AG04450 (cell line): ENCODE data around the gene ASIC2. TPM values are rescaled to one million over a fixed set of nuclear protein-coding genes. Genes with fewer than 3 reads are reported as not detected.

Source experiments
- CTCF ChIA-PET: fragments of 300-600, 350-600 bp; formaldehyde crosslinking; extraction: SDS; loops from one replicate; lab custom pipeline; 2022; ENCODE audit warnings: antibody characterized with exemption, inconsistent platforms; lab: Charles Lee
- POLR2A ChIA-PET: fragments of 350-600 bp; formaldehyde crosslinking; extraction: SDS; loops from one replicate; lab custom pipeline; 2021; ENCODE audit warnings: antibody characterized with exemption, inconsistent platforms; lab: Yijun Ruan, JAX
- DNase-seq: peaks from one replicate; pipeline ENCODE4 v3.0.0-alpha.2; 2011; ENCODE audit warnings: low read depth, low spot score
- H3K27ac ChIP-seq: one replicate; pipeline ENCODE4 v1.5.1; 2012; ENCODE audit warnings: low read depth, low read length, control low read depth
- H3K27me3 ChIP-seq: one replicate; pipeline ENCODE4 v1.6.0; 2012; ENCODE audit warnings: low read length; ENCODE audit not compliant: control insufficient read depth, insufficient read depth
- H3K4me3 ChIP-seq: 2 replicates; pipeline ENCODE4 v1.5.1; 2011; ENCODE audit warnings: mild to moderate bottlenecking, low read depth, low read length, control low read depth
- H3K9me3 ChIP-seq: 2 replicates; pipeline ENCODE4 v1.5.1; 2012; ENCODE audit warnings: low read length; ENCODE audit not compliant: control insufficient read depth, insufficient read depth
- polyA plus RNA-seq: library from polyadenylated mRNA; depleted of rRNA; stranded (reverse); fragments of >200 nt; gene quantifications from 2 replicates; pipeline ENCODE4 v1.2.3, GENCODE V29; 2011
- TF ChIP-seq, protein P1 (sequence below): IDR thresholded peaks from 2 replicates; pipeline ENCODE4 v1.5.1; 2011; ENCODE audit warnings: low read depth, low read length, control low read depth, inconsistent platforms

The ASIC2 gene
- polyA plus RNA-seq, 1 experiment, result 0.19 TPM

DNA sequence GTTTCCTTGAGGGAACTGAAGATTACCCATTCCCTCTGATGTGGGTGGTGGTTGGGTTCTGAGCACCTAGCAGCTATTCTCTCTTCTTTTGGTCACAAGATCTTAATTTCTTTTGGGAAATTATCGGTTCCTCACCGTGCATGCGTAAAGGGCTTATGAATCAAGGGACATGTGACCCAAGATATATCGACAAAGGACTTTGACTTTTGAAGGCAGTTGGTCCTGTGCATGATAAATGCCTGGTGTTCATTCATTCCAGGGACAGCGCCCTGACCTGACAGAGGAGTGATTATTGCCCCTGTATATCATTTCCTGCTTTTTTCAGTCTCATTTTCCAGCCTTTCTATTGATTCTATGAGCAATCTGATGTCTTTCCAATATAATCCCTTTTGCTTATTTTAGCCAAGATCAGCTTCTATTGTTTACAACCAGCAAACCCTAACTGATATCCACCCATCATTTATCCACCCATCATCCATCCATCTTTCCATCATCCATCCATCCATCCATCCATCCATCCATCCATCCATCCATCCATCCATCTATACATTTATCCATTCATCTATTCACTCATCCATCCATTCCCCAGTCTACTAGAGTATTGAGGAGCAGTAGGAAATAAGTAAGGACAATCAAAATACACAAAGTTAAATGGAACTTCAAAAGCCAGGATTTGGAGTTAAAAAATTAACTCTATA lies 25.1 kb downstream of the ASIC2 start:
- no peaks in the 10 kb centered on the region for H3K27me3 ChIP-seq
- TF ChIP-seq, protein P1, sequence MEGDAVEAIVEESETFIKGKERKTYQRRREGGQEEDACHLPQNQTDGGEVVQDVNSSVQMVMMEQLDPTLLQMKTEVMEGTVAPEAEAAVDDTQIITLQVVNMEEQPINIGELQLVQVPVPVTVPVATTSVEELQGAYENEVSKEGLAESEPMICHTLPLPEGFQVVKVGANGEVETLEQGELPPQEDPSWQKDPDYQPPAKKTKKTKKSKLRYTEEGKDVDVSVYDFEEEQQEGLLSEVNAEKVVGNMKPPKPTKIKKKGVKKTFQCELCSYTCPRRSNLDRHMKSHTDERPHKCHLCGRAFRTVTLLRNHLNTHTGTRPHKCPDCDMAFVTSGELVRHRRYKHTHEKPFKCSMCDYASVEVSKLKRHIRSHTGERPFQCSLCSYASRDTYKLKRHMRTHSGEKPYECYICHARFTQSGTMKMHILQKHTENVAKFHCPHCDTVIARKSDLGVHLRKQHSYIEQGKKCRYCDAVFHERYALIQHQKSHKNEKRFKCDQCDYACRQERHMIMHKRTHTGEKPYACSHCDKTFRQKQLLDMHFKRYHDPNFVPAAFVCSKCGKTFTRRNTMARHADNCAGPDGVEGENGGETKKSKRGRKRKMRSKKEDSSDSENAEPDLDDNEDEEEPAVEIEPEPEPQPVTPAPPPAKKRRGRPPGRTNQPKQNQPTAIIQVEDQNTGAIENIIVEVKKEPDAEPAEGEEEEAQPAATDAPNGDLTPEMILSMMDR, result no peak
- H3K4me3 ChIP-seq, result no peak overlapping the region
- DNase-seq, result no peak
- H3K27ac ChIP-seq, result peak overlapping the region; percentile 21
- H3K9me3 ChIP-seq, result no peaks in the 10 kb centered on the region
- POLR2A ChIA-PET, result interaction anchor here (1.1 kb wide), 1 partner anchor 33 kb away, joined by 4 read pairs; no protein-coding TSS in a partner anchor
- CTCF ChIA-PET, result no interaction called here

DNA sequence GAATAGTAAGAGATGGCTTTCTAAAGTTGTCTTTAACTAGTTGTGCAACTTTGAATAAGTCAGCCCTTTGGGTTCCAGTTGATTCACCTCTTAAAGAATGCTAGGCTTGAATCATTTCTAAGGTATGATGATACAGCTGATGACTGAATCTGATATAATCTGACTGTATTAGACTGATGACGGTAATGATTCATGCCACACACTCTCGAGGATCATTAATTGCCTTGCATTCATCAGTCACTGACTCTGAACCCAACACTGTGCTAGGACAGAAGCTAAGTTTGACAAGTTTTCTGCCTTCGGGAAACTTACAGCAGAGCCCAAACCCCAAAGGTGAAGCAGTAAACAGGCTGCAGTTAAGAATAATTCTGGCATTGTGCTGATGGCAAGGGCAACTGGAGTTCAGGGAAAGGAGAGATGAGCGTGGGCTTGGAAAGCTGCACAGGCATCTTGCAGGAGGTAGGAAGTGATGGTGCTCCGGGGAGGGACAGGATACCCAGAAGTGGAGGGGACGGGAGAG lies 25.8 kb downstream of the ASIC2 start:
- H3K27ac ChIP-seq, result peak overlapping the region; percentile 57
- ChIA-PET CTCF (no interaction called here), POLR2A (interaction anchor here (1.1 kb wide), 1 partner anchor 32 kb away, joined by 4 read pairs; no protein-coding TSS in a partner anchor)
- peak; percentile 57 for DNase-seq
- H3K4me3 ChIP-seq, result no peak overlapping the region
- no peaks in the 10 kb centered on the region for H3K9me3 ChIP-seq
- TF ChIP-seq, protein P1, result no peak
- H3K27me3 ChIP-seq, result no peaks in the 10 kb centered on the region

DNA sequence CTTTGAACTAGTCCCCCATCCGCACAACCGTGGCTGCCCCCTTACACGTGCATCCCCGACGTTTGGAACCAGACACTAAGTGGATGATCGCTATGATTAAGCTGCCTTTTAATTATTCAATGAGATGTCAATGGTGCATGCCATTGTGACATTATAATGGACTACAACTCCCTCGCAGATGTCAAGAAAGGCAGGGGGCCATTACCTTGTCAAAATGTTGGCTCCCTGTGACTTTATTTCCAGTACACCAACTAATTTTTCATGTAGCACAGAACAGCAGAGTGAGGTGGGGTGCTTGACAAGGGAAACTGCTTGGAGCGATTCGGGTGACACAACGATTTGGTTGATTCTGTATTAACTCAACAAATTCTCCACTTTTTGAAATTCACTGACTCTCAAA lies 26.5 kb downstream of the ASIC2 start:
- no peaks in the 10 kb centered on the region for H3K9me3 ChIP-seq
- H3K27ac ChIP-seq, result peak overlapping the region; percentile 57
- ChIA-PET CTCF (no interaction called here), POLR2A (interaction anchor here (1.1 kb wide), 1 partner anchor 31 kb away, joined by 4 read pairs; no protein-coding TSS in a partner anchor)
- H3K4me3 ChIP-seq, result no peak overlapping the region
- TF ChIP-seq, protein P1, result no peak
- no peaks in the 10 kb centered on the region for H3K27me3 ChIP-seq
- DNase-seq, result no peak

DNA sequence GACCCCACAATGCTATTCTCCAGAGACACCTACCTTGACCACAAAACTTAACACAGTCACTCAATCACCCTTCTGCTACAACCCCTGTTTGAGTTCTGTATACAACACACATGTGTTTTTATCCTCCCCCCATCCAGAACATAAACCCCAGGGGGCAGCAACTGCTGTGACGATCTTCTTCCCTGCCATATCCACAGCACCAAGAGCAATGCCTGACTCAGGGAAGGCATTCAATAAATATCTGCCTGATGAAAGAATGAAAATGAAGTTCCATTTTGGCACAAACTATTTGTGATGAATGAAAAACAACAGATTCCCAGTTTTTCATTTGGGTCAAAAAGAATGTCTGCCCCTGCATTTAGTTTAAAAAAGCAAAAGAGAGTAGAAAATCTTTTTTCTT lies 27.0 kb downstream of the ASIC2 start:
- TF ChIP-seq, protein P1, result no peak
- Histone ChIP-seq H3K27me3 (no peaks in the 10 kb centered on the region), H3K4me3 (no peak overlapping the region), H3K27ac (no peak overlapping the region), H3K9me3 (no peaks in the 10 kb centered on the region)
- ChIA-PET CTCF (no interaction called here), POLR2A (no interaction called here)
- no peak for DNase-seq

GRCh38 chr17:33263396-33263795 lies 29.7 kb downstream of the ASIC2 start:
- ChIA-PET POLR2A (interaction anchor here (0.8 kb wide), 1 partner anchor 28 kb away, joined by 3 read pairs; no protein-coding TSS in a partner anchor), CTCF (interaction anchor here (1.0 kb wide), 2 partner anchors 10 to 214 kb away, joined by 3 to 4 read pairs; no protein-coding TSS in a partner anchor)
- TF ChIP-seq, protein P1, result no peak

More at GRCh38 chr17:33263396-33263795, 29.7 kb downstream of the ASIC2 start:
- no peak overlapping the region for H3K27ac ChIP-seq
- H3K9me3 ChIP-seq, result no peaks in the 10 kb centered on the region
- no peaks in the 10 kb centered on the region for H3K27me3 ChIP-seq
- no peak for DNase-seq
- H3K4me3 ChIP-seq, result no peak overlapping the region
